Adipose tissue (tissue), 3 donors: Measurements from ENCODE around the gene TM7SF2. TPM values are rescaled to one million over a fixed set of nuclear protein-coding genes. Genes with fewer than 3 reads are reported as not detected.

Source experiments
- polyA plus RNA-seq, 3 donors: library from polyadenylated mRNA; stranded (reverse); fragments of 200-250 nt; gene quantifications; one replicate each; pipeline ENCODE4 v1.2.3, GENCODE V29; 2013
- donor health status: healthy with polysubstance abuse.
- donor health status: Bipolar disorder and iron deficiency.
- donor health status: healthy.

The TM7SF2 gene
- polyA plus RNA-seq, 3 donors = 25.3 to 151 (median 78.4) TPM

Other genes with a start within 250 kb of the TM7SF2 start
- 10 to 100 TPM; 10.3 to 68.5 (median 22.9) TPM for gene EHD1, start 233.3 kb upstream of the TM7SF2 start, polyA plus RNA-seq
- gene ATG2A, start 194.7 kb upstream of the TM7SF2 start, polyA plus RNA-seq = 10 to 100 TPM; 12.4 to 14.7 (median 14.5) TPM
- gene PPP2R5B, start 187.2 kb upstream of the TM7SF2 start, polyA plus RNA-seq = 10 to 100 TPM in 2 of 3 donors, 1 to 10 TPM in 1; 10.0 to 17.9 (median 13.0) TPM
- gene GPHA2, start 176.0 kb upstream of the TM7SF2 start, polyA plus RNA-seq = 1 to 10 TPM in 1 of 3 donors, not detected in 2; 3.6 TPM
- under 1 TPM in 1 of 3 donors, not detected in 2; 0.08 TPM for gene MAJIN, start 139.8 kb upstream of the TM7SF2 start, polyA plus RNA-seq
- gene BATF2, start 114.9 kb upstream of the TM7SF2 start, polyA plus RNA-seq = 1 to 10 TPM; 1.2 to 7.4 (median 5.5) TPM
- 100 to 1,000 TPM in 2 of 3 donors, 10 to 100 TPM in 1; 57.9 to 226 (median 169) TPM for gene ARL2, start 97.7 kb upstream of the TM7SF2 start, polyA plus RNA-seq
- gene SNX15, start 84.4 kb upstream of the TM7SF2 start, polyA plus RNA-seq = 10 to 100 TPM; 14.3 to 27.7 (median 25.3) TPM
- gene SAC3D1, start 70.7 kb upstream of the TM7SF2 start, polyA plus RNA-seq = 10 to 100 TPM in 1 of 3 donors, 1 to 10 TPM in 2; 7.8 to 10.7 (median 7.9) TPM
- gene NAALADL1, start 53.3 kb upstream of the TM7SF2 start, polyA plus RNA-seq = 10 to 100 TPM in 2 of 3 donors, 1 to 10 TPM in 1; 3.1 to 28.8 (median 12.0) TPM
- gene CDCA5, start 27.8 kb upstream of the TM7SF2 start, polyA plus RNA-seq = 1 to 10 TPM in 1 of 3 donors, under 1 TPM in 2; 0.39 to 1.3 (median 0.52) TPM
- 10 to 100 TPM; 29.7 to 40.9 (median 35.5) TPM for gene ZFPL1, start 27.6 kb upstream of the TM7SF2 start, polyA plus RNA-seq
- 100 to 1,000 TPM; 109 to 192 (median 128) TPM for gene VPS51, start 15.7 kb upstream of the TM7SF2 start, polyA plus RNA-seq
- 10 to 100 TPM in 2 of 3 donors, 1 to 10 TPM in 1; 5.1 to 15.1 (median 12.3) TPM for gene ZNHIT2, start 5.8 kb downstream of the TM7SF2 start, polyA plus RNA-seq
- gene FAU, start 10.3 kb downstream of the TM7SF2 start, polyA plus RNA-seq = 1,000 to 10,000 TPM in 1 of 3 donors, 100 to 1,000 TPM in 2; 732 to 1,153 (median 967) TPM
- 10 to 100 TPM; 22.3 to 32.5 (median 30.9) TPM for gene MRPL49, start 10.4 kb downstream of the TM7SF2 start, polyA plus RNA-seq
- 10 to 100 TPM; 17.0 to 43.7 (median 31.3) TPM for gene SYVN1, start 22.6 kb downstream of the TM7SF2 start, polyA plus RNA-seq
- gene SPDYC, start 58.4 kb downstream of the TM7SF2 start, polyA plus RNA-seq = not detected
- gene CAPN1, start 70.1 kb downstream of the TM7SF2 start, polyA plus RNA-seq = 10 to 100 TPM; 54.6 to 82.1 (median 75.0) TPM
- gene POLA2, start 150.1 kb downstream of the TM7SF2 start, polyA plus RNA-seq = 1 to 10 TPM; 2.3 to 5.4 (median 3.0) TPM
- gene CDC42EP2, start 203.0 kb downstream of the TM7SF2 start, polyA plus RNA-seq = 10 to 100 TPM in 2 of 3 donors, 1 to 10 TPM in 1; 5.4 to 82.5 (median 50.2) TPM
- 10 to 100 TPM; 15.7 to 25.3 (median 20.2) TPM for gene DPF2, start 222.0 kb downstream of the TM7SF2 start, polyA plus RNA-seq
- gene TIGD3, start 242.9 kb downstream of the TM7SF2 start, polyA plus RNA-seq = under 1 TPM; 0.04 to 0.45 (median 0.08) TPM